GM04504 (cell line): ENCODE data around the gene CCDC50.

Source experiments
- DNase-seq: peaks from one replicate; pipeline ENCODE4 v3.0.0-alpha.2; 2012; ENCODE audit warnings: low read depth

CCDC50 gene

GRCh38 chr3:191347228-191347627 is 18.0 kb downstream of the CCDC50 start:
- no peak for DNase-seq

GRCh38 chr3:191348098-191348497 is 18.9 kb downstream of the CCDC50 start:
- DNase-seq = no peak

GRCh38 chr3:191350396-191351090 is 21.3 kb downstream of the CCDC50 start:
- DNase-seq = no peak

GRCh38 chr3:191352014-191352413 is 22.8 kb downstream of the CCDC50 start:
- no peak for DNase-seq

- DNase-seq = no peak
Measured at GRCh38 chr3:191353022-191353777, 24.0 kb downstream of the CCDC50 start.

GRCh38 chr3:191355406-191355805 is 26.2 kb downstream of the CCDC50 start:
- DNase-seq = no peak

- DNase-seq = peak; percentile 35
Measured at GRCh38 chr3:191356631-191357439, 27.6 kb downstream of the CCDC50 start.

GRCh38 chr3:191357909-191358308 is 28.7 kb downstream of the CCDC50 start:
- no peak for DNase-seq

- no peak for DNase-seq
Measured at GRCh38 chr3:191358929-191359328, 29.7 kb downstream of the CCDC50 start.

- DNase-seq = no peak
Measured at GRCh38 chr3:191360620-191361019, 31.4 kb downstream of the CCDC50 start.

GRCh38 chr3:191361456-191361855 is 32.3 kb downstream of the CCDC50 start:
- DNase-seq = no peak

GRCh38 chr3:191362037-191362436 is 32.8 kb downstream of the CCDC50 start:
- DNase-seq = no peak

- no peak for DNase-seq
Measured at GRCh38 chr3:191362524-191363090, 33.4 kb downstream of the CCDC50 start.

- DNase-seq = no peak
Measured at GRCh38 chr3:191363221-191363620, 34.0 kb downstream of the CCDC50 start.

- DNase-seq = no peak
Measured at GRCh38 chr3:191366675-191367074, 37.5 kb downstream of the CCDC50 start.

- DNase-seq = no peak
Measured at GRCh38 chr3:191368755-191369615, 39.8 kb downstream of the CCDC50 start.

- DNase-seq = peak; percentile 33
Measured at GRCh38 chr3:191369616-191370010, 40.4 kb downstream of the CCDC50 start.

GRCh38 chr3:191372122-191372521 is 42.9 kb downstream of the CCDC50 start:
- DNase-seq = no peak

GRCh38 chr3:191373327-191373726 is 44.1 kb downstream of the CCDC50 start:
- no peak for DNase-seq

- peak; percentile 71 for DNase-seq
Measured at GRCh38 chr3:191376516-191377141, 47.4 kb downstream of the CCDC50 start.
